GM23338 (cell line): ENCODE results near the gene ST8SIA1. TPM values are rescaled to one million over a fixed set of nuclear protein-coding genes. Genes with fewer than 3 reads are reported as not detected.
A peak's percentile ranks its signal among the peaks of the same experiment; 100 is the strongest.

Experiments used
- ATAC-seq: fragments of 200-7000 bp; cut with Tn5 transposase; 3 replicates; pipeline ENCODE4 v1.9.1; 2020
- DNase-seq: peaks from one replicate; pipeline ENCODE4 v3.0.0-alpha.2; 2015; ENCODE audit warnings: low spot score
- H2AFZ ChIP-seq: fragments of 200-600 bp; sonication (generic); 2 replicates; pipeline ENCODE4 v1.8.0; 2016; ENCODE audit warnings: antibody characterized with exemption, mild to moderate bottlenecking, moderate library complexity
- H3F3A ChIP-seq: fragments of 200-600 bp; sonication (generic); replicated peaks from 2 replicates; pipeline ENCODE4 v1.8.0; 2017; ENCODE audit warnings: antibody characterized with exemption, mixed run types, low read depth
- H3K27ac ChIP-seq: fragments of 200-600 bp; sonication (generic); 2 replicates; pipeline ENCODE4 v1.6.1; 2016; ENCODE audit warnings: low read depth
- H3K27me3 ChIP-seq: fragments of 200-600 bp; sonication (generic); 2 replicates; pipeline ENCODE4 v1.8.0; 2016; ENCODE audit warnings: mild to moderate bottlenecking, mixed run types, moderate library complexity; ENCODE audit not compliant: insufficient read depth
- H3K36me3 ChIP-seq: fragments of 200-600 bp; sonication (generic); 2 replicates; pipeline ENCODE4 v1.8.0; 2016; ENCODE audit warnings: mild to moderate bottlenecking; ENCODE audit not compliant: insufficient read depth
- H3K4me1 ChIP-seq: fragments of 200-600 bp; sonication (generic); 2 replicates; pipeline ENCODE4 v1.8.0; 2016; ENCODE audit warnings: mild to moderate bottlenecking, moderate library complexity; ENCODE audit not compliant: insufficient read depth
- H3K4me2 ChIP-seq: fragments of 200-600 bp; sonication (generic); 2 replicates; pipeline ENCODE4 v1.7.1; 2017; ENCODE audit warnings: mixed run types
- H3K4me3 ChIP-seq: fragments of 200-600 bp; sonication (generic); 2 replicates; pipeline ENCODE4 v1.6.1; 2016; ENCODE audit warnings: mixed run types
- H3K79me2 ChIP-seq: fragments of 200-600 bp; sonication (generic); replicated peaks from 2 replicates; pipeline ENCODE4 v1.8.0; 2017; ENCODE audit warnings: mild to moderate bottlenecking; ENCODE audit not compliant: insufficient read depth
- H3K9me2 ChIP-seq: fragments of 200-600 bp; sonication (generic); 2 replicates; pipeline ENCODE4 v1.8.0; 2017; ENCODE audit not compliant: insufficient read depth
- H4K20me1 ChIP-seq: fragments of 200-600 bp; sonication (generic); replicated peaks from 2 replicates; pipeline ENCODE4 v1.8.0; 2017; ENCODE audit warnings: mild to moderate bottlenecking; ENCODE audit not compliant: insufficient read depth
- H3K27ac Mint-ChIP-seq: 2 replicates; pipeline ENCODE4 v1.8.0; 2020; ENCODE audit warnings: inconsistent platforms, mild to moderate bottlenecking, moderate library complexity, mixed read lengths
- H3K27me3 Mint-ChIP-seq: 3 replicates; pipeline ENCODE4 v1.8.0; 2022; ENCODE audit warnings: low read depth, mild to moderate bottlenecking, moderate library complexity, mixed read lengths, inconsistent platforms; ENCODE audit not compliant: insufficient read depth, poor library complexity
- H3K36me3 Mint-ChIP-seq: 3 replicates; pipeline ENCODE4 v1.8.0; 2021; ENCODE audit warnings: low read depth, mild to moderate bottlenecking, inconsistent platforms, moderate library complexity, mixed read lengths
- H3K4me1 Mint-ChIP-seq: 3 replicates; pipeline ENCODE4 v1.8.0; 2020; ENCODE audit warnings: mild to moderate bottlenecking, inconsistent platforms, mixed read lengths
- H3K4me3 Mint-ChIP-seq: 3 replicates; pipeline ENCODE4 v1.8.0; 2021; ENCODE audit warnings: moderate library complexity, mild to moderate bottlenecking, inconsistent platforms, mixed read lengths
- H3K9me3 Mint-ChIP-seq: 3 replicates; pipeline ENCODE4 v1.8.0; 2020; ENCODE audit warnings: moderate library complexity, mild to moderate bottlenecking, inconsistent platforms, mixed read lengths
- CREB1 ChIP-seq: fragments of 250-450 bp; sonication (Bioruptor Pico); IDR thresholded peaks from 2 replicates; pipeline ENCODE4 v1.5.0; 2020; ENCODE audit warnings: low read depth, mild to moderate bottlenecking, moderate library complexity
- EZH2 ChIP-seq: fragments of 200-600 bp; sonication (generic); IDR thresholded peaks from one replicate; pipeline ENCODE4 v1.8.0; 2017; ENCODE audit warnings: antibody characterized with exemption, mild to moderate bottlenecking, low read depth; ENCODE audit not compliant: unreplicated experiment
- EZH2phosphoT487 ChIP-seq: fragments of 200-600 bp; sonication (generic); IDR thresholded peaks from one replicate; pipeline ENCODE4 v1.8.1; 2018; ENCODE audit warnings: antibody characterized with exemption; ENCODE audit not compliant: unreplicated experiment
- JUNB ChIP-seq: IDR thresholded peaks from one replicate; pipeline ENCODE4 v1.6.1; 2016; ENCODE audit warnings: antibody characterized with exemption; ENCODE audit not compliant: unreplicated experiment
- NANOG ChIP-seq: IDR thresholded peaks from 2 replicates; pipeline ENCODE4 v1.6.1; 2016; ENCODE audit warnings: antibody characterized with exemption, borderline replicate concordance
- POLR2AphosphoS5 ChIP-seq: IDR thresholded peaks from 2 replicates; pipeline ENCODE4 v1.6.1; 2016; ENCODE audit warnings: antibody characterized with exemption, low read depth
- ZNF114 ChIP-seq: fragments of 250-450 bp; sonication (Bioruptor Pico); IDR thresholded peaks from 2 replicates; pipeline ENCODE4 v1.5.0; 2020; ENCODE audit warnings: mild to moderate bottlenecking, moderate library complexity
- polyA plus RNA-seq: library from polyadenylated mRNA; unstranded; fragments of >200 nt; fragmentation: Nextera tagmentation; extraction: Ambion mirVana; gene quantifications from 2 replicates; pipeline ENCODE4 v1.2.1, GENCODE V29; 2016
- total RNA-seq: library from RNA; depleted of rRNA; stranded (reverse); fragments of >200 nt; shearing (Covaris generic); gene quantifications from 2 replicates; pipeline ENCODE4 v1.2.3, GENCODE V29; 2014
- TF ChIP-seq, protein P1 (sequence below), 2 experiments: fragments of 200-600 bp in 1 of 2; sonication (generic) in 1 of 2; conservative IDR thresholded peaks; 2 replicates each; pipeline versions ENCODE4 v1.5.1 to v1.6.1; 2016 to 2017; ENCODE audit warnings: antibody characterized with exemption in 2 of 2, low read depth in 2 of 2, mild to moderate bottlenecking in 2 of 2, moderate library complexity in 1 of 2
- TF ChIP-seq, protein P2 (sequence below): IDR thresholded peaks from 2 replicates; pipeline ENCODE4 v1.6.1; 2016; ENCODE audit warnings: antibody characterized with exemption

Gene ST8SIA1
- total and polyA plus RNA-seq, 2 experiments from 2014 or later, result 2.5 to 5.1 TPM

DNA sequence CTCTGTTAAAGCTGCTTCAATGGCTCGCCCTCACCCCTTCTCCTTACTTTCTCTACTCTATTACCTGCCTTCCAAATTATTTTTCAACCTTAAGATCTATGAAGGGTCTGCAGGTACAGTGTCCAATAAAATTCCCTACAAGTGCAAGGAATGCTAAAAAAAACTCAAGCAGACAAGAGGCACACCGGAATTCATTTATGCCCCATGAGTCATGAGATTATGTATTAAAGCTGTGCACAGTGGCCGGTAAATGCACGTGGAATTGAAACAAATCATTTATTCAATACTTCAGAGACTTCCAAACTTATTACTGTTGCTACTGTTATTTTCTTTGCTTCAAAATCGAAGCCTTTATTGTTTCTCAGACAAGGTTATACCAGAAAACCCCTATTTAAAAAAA lies 68.4 kb downstream of the ST8SIA1 start:
- Mint-ChIP-seq H3K9me3 (peaks cover 3% of the 10 kb centered on the region; the same call in 1 of the 3 replicates), H3K4me3 (no peak overlapping the region), H3K27ac (peak overlapping the region; percentile 1; the same call in 1 of the 2 replicates), H3K27me3 (no peaks in the 10 kb centered on the region), H3K36me3 (0 out of 3 replicates have a peak, but pooled peaks cover 2% of the 10 kb centered on the region), H3K4me1 (peaks cover 17% of the 10 kb centered on the region; the same call in 2 of the 3 replicates)
- ATAC-seq (no peak), DNase-seq (no peak)
- no peak overlapping the region for H2AFZ ChIP-seq
- no peaks in the 10 kb centered on the region for H3K9me2 ChIP-seq
- H3K79me2 ChIP-seq, result no peaks in the 10 kb centered on the region
- no peaks in the 10 kb centered on the region for H4K20me1 ChIP-seq
- peaks cover 12% of the 10 kb centered on the region for H3K4me1 ChIP-seq
- no peak overlapping the region for H3K27ac ChIP-seq
- no peaks in the 10 kb centered on the region for H3K27me3 ChIP-seq
- TF ChIP-seq, protein P1, sequence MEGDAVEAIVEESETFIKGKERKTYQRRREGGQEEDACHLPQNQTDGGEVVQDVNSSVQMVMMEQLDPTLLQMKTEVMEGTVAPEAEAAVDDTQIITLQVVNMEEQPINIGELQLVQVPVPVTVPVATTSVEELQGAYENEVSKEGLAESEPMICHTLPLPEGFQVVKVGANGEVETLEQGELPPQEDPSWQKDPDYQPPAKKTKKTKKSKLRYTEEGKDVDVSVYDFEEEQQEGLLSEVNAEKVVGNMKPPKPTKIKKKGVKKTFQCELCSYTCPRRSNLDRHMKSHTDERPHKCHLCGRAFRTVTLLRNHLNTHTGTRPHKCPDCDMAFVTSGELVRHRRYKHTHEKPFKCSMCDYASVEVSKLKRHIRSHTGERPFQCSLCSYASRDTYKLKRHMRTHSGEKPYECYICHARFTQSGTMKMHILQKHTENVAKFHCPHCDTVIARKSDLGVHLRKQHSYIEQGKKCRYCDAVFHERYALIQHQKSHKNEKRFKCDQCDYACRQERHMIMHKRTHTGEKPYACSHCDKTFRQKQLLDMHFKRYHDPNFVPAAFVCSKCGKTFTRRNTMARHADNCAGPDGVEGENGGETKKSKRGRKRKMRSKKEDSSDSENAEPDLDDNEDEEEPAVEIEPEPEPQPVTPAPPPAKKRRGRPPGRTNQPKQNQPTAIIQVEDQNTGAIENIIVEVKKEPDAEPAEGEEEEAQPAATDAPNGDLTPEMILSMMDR (conservative IDR thresholded peaks at IDR 0.05; ENCODE audit: low read depth in 2 of 2), result no peak
- H3F3A ChIP-seq, result no peaks in the 10 kb centered on the region
- H3K36me3 ChIP-seq, result no peaks in the 10 kb centered on the region
- H3K4me2 ChIP-seq, result no peak overlapping the region
- no peak overlapping the region for H3K4me3 ChIP-seq

DNA sequence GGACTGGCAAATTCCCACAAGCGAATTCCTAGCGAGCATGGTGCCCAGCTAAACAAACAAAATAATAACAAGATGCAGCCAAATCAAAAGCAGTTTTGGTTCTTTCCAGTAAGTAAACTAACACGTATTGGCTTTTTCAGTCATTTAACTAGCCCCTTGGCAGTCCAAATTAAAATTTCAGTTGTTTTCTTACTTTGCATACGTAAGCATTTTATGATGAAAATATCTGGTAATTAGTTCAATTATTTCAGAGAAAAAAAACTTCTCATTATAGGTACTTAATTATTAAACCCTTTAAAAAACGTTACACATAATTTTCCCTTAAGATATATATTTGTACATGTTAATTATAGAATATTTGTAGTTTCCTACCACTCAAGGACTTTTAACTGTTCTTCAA lies 70.1 kb downstream of the ST8SIA1 start:
- Histone ChIP-seq H3F3A (no peaks in the 10 kb centered on the region), H3K4me3 (no peak overlapping the region), H3K4me2 (no peak overlapping the region), H3K27ac (no peak overlapping the region), H3K4me1 (peaks cover 12% of the 10 kb centered on the region), H3K36me3 (no peaks in the 10 kb centered on the region), H3K9me2 (no peaks in the 10 kb centered on the region), H3K79me2 (no peaks in the 10 kb centered on the region), H4K20me1 (no peaks in the 10 kb centered on the region), H3K27me3 (no peaks in the 10 kb centered on the region), H2AFZ (no peak overlapping the region)
- no peak for DNase-seq
- H3K27ac Mint-ChIP-seq, result peak overlapping the region; percentile 12; the same call in 1 of the 2 replicates
- peaks cover 3% of the 10 kb centered on the region; the same call in 1 of the 3 replicates for H3K9me3 Mint-ChIP-seq
- H3K4me3 Mint-ChIP-seq, result no peak overlapping the region
- TF ChIP-seq NANOG (no peak), JUNB (no peak), POLR2AphosphoS5 (no peak), EZH2phosphoT487 (no peak), EZH2 (no peak), CREB1 (CRISPR knock-in tag) (no peak), ZNF114 (CRISPR knock-in tag) (no peak)
- TF ChIP-seq, protein P2, sequence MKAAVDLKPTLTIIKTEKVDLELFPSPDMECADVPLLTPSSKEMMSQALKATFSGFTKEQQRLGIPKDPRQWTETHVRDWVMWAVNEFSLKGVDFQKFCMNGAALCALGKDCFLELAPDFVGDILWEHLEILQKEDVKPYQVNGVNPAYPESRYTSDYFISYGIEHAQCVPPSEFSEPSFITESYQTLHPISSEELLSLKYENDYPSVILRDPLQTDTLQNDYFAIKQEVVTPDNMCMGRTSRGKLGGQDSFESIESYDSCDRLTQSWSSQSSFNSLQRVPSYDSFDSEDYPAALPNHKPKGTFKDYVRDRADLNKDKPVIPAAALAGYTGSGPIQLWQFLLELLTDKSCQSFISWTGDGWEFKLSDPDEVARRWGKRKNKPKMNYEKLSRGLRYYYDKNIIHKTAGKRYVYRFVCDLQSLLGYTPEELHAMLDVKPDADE, result no peak
- peaks cover 17% of the 10 kb centered on the region; the same call in 2 of the 3 replicates for H3K4me1 Mint-ChIP-seq
- 0 out of 3 replicates have a peak, but pooled peaks cover 2% of the 10 kb centered on the region for H3K36me3 Mint-ChIP-seq
- H3K27me3 Mint-ChIP-seq, result no peaks in the 10 kb centered on the region
- ATAC-seq, result no peak
